Smooth muscle cell (in vitro differentiated cells): ENCODE results near the gene CLNK. TPM values are rescaled to one million over a fixed set of nuclear protein-coding genes. Genes with fewer than 3 reads are reported as not detected.
"Not testable (repeated sequence)": the region's sequence is repeated elsewhere in the genome, so short reads cannot be mapped to it uniquely, and the experiment has no call there.

ENCODE experiments used
- DNase-seq: peaks from one replicate; lab custom pipeline; 2025; ENCODE audit not compliant: unreplicated experiment; lab: John Stamatoyannopoulos, UW
- H2AFZ ChIP-seq: fragments of 200-600 bp; sonication (generic); 2 replicates; pipeline ENCODE4 v1.6.0; 2016; ENCODE audit warnings: antibody characterized with exemption, low read depth, mild to moderate bottlenecking
- H3F3A ChIP-seq: fragments of 200-600 bp; sonication (generic); 2 replicates; pipeline ENCODE4 v1.6.0; 2017; ENCODE audit warnings: antibody characterized with exemption, low read depth
- H3K27ac ChIP-seq: fragments of 200-600 bp; sonication (generic); 2 replicates; pipeline ENCODE4 v1.5.1; 2016; ENCODE audit warnings: low read depth, mild to moderate bottlenecking
- H3K27me3 ChIP-seq: fragments of 200-600 bp; sonication (generic); 2 replicates; pipeline ENCODE4 v1.6.1; 2016; ENCODE audit warnings: low read depth, mild to moderate bottlenecking
- H3K36me3 ChIP-seq: fragments of 200-600 bp; sonication (generic); 2 replicates; pipeline ENCODE4 v1.5.1; 2016; ENCODE audit warnings: low read depth
- H3K4me1 ChIP-seq: fragments of 200-600 bp; sonication (generic); 2 replicates; pipeline ENCODE4 v1.5.1; 2016; ENCODE audit warnings: low read depth
- H3K4me2 ChIP-seq: fragments of 200-600 bp; sonication (generic); 2 replicates; pipeline ENCODE4 v1.6.0; 2016; ENCODE audit warnings: mild to moderate bottlenecking
- H3K4me3 ChIP-seq: fragments of 200-600 bp; sonication (generic); 2 replicates; pipeline ENCODE4 v1.5.1; 2016; ENCODE audit warnings: mild to moderate bottlenecking
- H3K79me2 ChIP-seq: fragments of 200-600 bp; sonication (generic); 2 replicates; pipeline ENCODE4 v1.6.0; 2016; ENCODE audit warnings: low read depth, mild to moderate bottlenecking
- H3K9ac ChIP-seq: fragments of 200-600 bp; sonication (generic); 2 replicates; pipeline ENCODE4 v1.6.0; 2016; ENCODE audit warnings: low read depth
- H3K9me3 ChIP-seq: fragments of 200-600 bp; sonication (generic); replicated peaks from 2 replicates; pipeline ENCODE4 v1.5.1; 2016; ENCODE audit warnings: low read depth
- H4K20me1 ChIP-seq: fragments of 200-600 bp; sonication (generic); 2 replicates; pipeline ENCODE4 v1.6.0; 2016; ENCODE audit warnings: low read depth
- WGBS: methylation state at CpG from one replicate; pipeline ENCODE4 v1.1.7; 2016; ENCODE audit warnings: low lambda C conversion rate; 5-methylcytosine and 5-hydroxymethylcytosine counted together
- polyA plus RNA-seq: library from polyadenylated mRNA; unstranded; fragments of >200 nt; fragmentation: Nextera tagmentation; extraction: Ambion mirVana; gene quantifications from 2 replicates; pipeline ENCODE4 v1.2.1, GENCODE V29; 2016
- total RNA-seq: library from RNA; depleted of rRNA; stranded (reverse); fragments of >200 nt; gene quantifications from 2 replicates; pipeline ENCODE4 v1.2.3, GENCODE V29; 2014
- TF ChIP-seq, protein P1 (sequence below): fragments of 200-600 bp; sonication (generic); IDR thresholded peaks from 2 replicates; pipeline ENCODE4 v1.5.1; 2017; ENCODE audit warnings: borderline replicate concordance, mild to moderate bottlenecking, antibody characterized with exemption; ENCODE audit not compliant: insufficient read depth, poor library complexity, severe bottlenecking

The CLNK gene
- total and polyA plus RNA-seq, 2 experiments from 2014 or later: not detected

DNA sequence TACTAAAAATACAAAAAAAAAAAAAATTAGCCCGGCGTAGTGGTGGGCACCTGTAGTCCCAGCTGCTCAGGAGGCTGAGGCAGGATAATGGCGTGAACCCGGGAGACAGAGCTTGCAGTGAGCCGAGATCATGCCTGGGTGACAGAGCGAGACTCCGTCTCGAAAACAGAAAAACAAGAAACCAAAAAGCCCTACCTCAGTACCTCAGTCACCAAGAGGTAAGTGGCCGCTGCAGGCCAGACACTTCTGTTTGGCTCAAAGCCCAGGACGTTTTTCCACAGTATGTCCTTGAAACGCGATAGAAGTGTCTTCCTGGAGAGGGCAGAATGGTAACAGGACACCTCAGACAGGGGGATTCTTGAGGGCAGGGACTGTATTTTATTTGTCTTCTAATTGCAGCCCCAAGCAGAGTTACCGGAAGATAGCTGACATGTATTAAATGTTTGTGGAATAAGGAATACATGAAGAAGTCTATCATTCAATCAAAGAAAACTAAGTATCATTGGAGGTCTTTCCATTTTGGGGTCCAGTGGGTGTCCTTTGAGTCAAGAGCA lies 63.6 kb downstream of the CLNK start:
- H3K27me3 ChIP-seq: no peaks in the 10 kb centered on the region
- no peaks in the 10 kb centered on the region for H4K20me1 ChIP-seq
- TF ChIP-seq, protein P1, sequence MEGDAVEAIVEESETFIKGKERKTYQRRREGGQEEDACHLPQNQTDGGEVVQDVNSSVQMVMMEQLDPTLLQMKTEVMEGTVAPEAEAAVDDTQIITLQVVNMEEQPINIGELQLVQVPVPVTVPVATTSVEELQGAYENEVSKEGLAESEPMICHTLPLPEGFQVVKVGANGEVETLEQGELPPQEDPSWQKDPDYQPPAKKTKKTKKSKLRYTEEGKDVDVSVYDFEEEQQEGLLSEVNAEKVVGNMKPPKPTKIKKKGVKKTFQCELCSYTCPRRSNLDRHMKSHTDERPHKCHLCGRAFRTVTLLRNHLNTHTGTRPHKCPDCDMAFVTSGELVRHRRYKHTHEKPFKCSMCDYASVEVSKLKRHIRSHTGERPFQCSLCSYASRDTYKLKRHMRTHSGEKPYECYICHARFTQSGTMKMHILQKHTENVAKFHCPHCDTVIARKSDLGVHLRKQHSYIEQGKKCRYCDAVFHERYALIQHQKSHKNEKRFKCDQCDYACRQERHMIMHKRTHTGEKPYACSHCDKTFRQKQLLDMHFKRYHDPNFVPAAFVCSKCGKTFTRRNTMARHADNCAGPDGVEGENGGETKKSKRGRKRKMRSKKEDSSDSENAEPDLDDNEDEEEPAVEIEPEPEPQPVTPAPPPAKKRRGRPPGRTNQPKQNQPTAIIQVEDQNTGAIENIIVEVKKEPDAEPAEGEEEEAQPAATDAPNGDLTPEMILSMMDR: no peak
- H3F3A ChIP-seq: no peaks in the 10 kb centered on the region
- no peak overlapping the region for H3K9ac ChIP-seq
- no peak for DNase-seq
- H2AFZ ChIP-seq: no peak overlapping the region
- H3K4me1 ChIP-seq: peaks cover 4% of the 10 kb centered on the region
- no peaks in the 10 kb centered on the region for H3K79me2 ChIP-seq
- H3K36me3 ChIP-seq: no peaks in the 10 kb centered on the region
- no peak overlapping the region for H3K4me2 ChIP-seq
- H3K27ac ChIP-seq: no peak overlapping the region
- H3K9me3 ChIP-seq: no peaks in the 10 kb centered on the region
- WGBS: 90% methylated on average over 13 of the region's 13 CpGs
- no peak overlapping the region for H3K4me3 ChIP-seq

DNA sequence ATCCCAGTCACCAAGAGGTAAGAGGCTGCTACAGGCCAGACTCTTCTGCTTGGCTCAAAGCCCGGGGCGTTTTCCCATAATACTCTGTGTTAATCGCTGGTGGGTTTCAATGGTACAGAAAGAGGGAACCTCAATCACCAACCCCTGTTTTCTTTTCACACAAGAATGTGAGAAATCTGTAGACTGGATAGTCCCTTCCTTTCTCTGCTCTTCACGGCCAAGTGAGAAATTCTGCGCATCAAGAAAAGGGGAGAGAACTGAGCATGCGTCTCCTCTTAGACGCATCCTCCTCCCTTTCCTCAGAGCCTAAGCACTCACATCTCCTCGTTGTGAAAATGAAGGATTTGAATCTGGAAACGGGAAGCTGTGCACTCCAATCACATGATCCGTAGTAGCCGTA lies 64.7 kb downstream of the CLNK start:
- Histone ChIP-seq H3K4me2 (no peak overlapping the region), H3K9me3 (no peaks in the 10 kb centered on the region), H4K20me1 (no peaks in the 10 kb centered on the region), H3K4me1 (peaks cover 4% of the 10 kb centered on the region), H2AFZ (no peak overlapping the region), H3K4me3 (no peak overlapping the region), H3K27ac (no peak overlapping the region), H3K9ac (no peak overlapping the region), H3K79me2 (no peaks in the 10 kb centered on the region), H3K36me3 (no peaks in the 10 kb centered on the region), H3F3A (no peaks in the 10 kb centered on the region), H3K27me3 (no peaks in the 10 kb centered on the region)
- TF ChIP-seq, protein P1: no peak
- 86% methylated on average over 11 of the region's 11 CpGs for WGBS
- no peak for DNase-seq

DNA sequence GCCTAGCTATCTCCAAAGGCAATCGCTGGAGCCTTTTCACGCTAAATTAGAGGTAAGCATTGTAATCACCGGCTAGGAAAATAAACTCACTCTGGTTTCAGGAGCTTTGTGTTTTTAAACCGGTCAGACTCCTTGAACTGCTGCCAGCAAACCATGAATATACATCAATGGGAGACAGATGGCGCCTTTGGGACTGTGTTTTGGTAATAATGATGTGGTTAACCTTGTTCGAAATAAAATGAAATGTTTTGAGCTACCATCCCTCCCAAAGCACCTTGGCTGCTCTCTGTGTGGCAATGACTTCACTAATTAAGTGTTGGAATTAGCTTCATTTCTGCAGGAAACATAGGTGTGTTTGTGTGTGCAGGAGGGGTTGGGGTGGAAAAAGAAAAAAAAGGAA lies 65.3 kb downstream of the CLNK start:
- TF ChIP-seq, protein P1: no peak
- no peak for DNase-seq
- Histone ChIP-seq H3F3A (no peaks in the 10 kb centered on the region), H3K4me3 (no peak overlapping the region), H3K36me3 (no peaks in the 10 kb centered on the region), H3K9ac (no peak overlapping the region), H3K27ac (no peak overlapping the region), H3K9me3 (no peaks in the 10 kb centered on the region), H3K79me2 (no peaks in the 10 kb centered on the region), H2AFZ (no peak overlapping the region), H4K20me1 (no peaks in the 10 kb centered on the region), H3K4me2 (no peak overlapping the region), H3K27me3 (no peaks in the 10 kb centered on the region), H3K4me1 (peaks cover 4% of the 10 kb centered on the region)
- WGBS: 66% methylated on average over 6 of the region's 6 CpGs

DNA sequence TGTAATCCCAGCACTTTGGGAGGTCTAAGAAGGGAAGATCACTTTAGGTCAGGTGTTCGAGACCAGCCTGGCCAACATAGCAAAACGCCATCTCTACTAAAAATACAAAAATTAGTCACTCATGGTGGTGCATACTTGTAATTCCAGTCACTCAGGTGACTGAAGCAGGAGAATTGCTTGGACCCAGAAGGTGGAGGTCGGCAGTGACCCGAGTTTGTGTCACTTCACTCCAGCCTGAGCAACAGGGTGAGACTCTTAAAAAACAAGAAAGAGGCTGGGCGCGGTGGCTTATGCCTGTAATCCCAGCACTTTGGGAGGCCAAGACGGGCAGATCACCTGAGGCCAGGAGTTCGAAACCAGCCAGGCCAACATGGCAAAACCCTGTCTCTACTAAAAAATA lies 69.6 kb downstream of the CLNK start:
- not testable (repeated sequence) for H3K9ac ChIP-seq

More for the DNA sequence above, 69.6 kb downstream of the CLNK start:
- H3K36me3 ChIP-seq, H3F3A ChIP-seq, H2AFZ ChIP-seq, H3K4me3 ChIP-seq, H3K4me1 ChIP-seq, H3K27ac ChIP-seq, H3K9me3 ChIP-seq, H4K20me1 ChIP-seq, H3K79me2 ChIP-seq, DNase-seq, H3K27me3 ChIP-seq, H3K4me2 ChIP-seq: not testable (repeated sequence)
- whole genome bisulfite sequencing: 96% methylated on average over 8 of the region's 8 CpGs
